H1 (cell line): ENCODE measurements around the gene VDR. TPM values are rescaled to one million over a fixed set of nuclear protein-coding genes. Genes with fewer than 3 reads are reported as not detected.

ENCODE experiments used
- BCL11A ChIP-seq, 2 experiments: IDR thresholded peaks; one replicate each; pipeline ENCODE4 v1.6.1; 2011; ENCODE audit warnings: low read depth in 2 of 2, low read length in 2 of 2, mild to moderate bottlenecking in 2 of 2
- CHD2 ChIP-seq: IDR thresholded peaks from 2 replicates; pipeline ENCODE4 v1.6.1; 2012; ENCODE audit warnings: low read length, improper control_type of control experiment
- HDAC2 ChIP-seq, 2 experiments: fragments of 300-600 bp in 1 of 2; sonication (generic) in 1 of 2; IDR thresholded peaks; 2 replicates each; pipeline ENCODE4 v1.6.1; 2011 to 2012; ENCODE audit warnings: low read depth in 2 of 2, low read length in 2 of 2, mild to moderate bottlenecking in 2 of 2, moderate library complexity in 2 of 2, borderline replicate concordance in 1 of 2, inconsistent platforms in 1 of 2
- KDM5A ChIP-seq: fragments of 200-600 bp; IDR thresholded peaks from 2 replicates; pipeline ENCODE4 v1.7.1; 2012; ENCODE audit warnings: mild to moderate bottlenecking, low read length, inconsistent platforms, mixed read lengths
- POLR2AphosphoS5 ChIP-seq: IDR thresholded peaks from 2 replicates; pipeline ENCODE4 v1.6.1; 2011; ENCODE audit warnings: low read depth, low read length
- RFX5 ChIP-seq: IDR thresholded peaks from 2 replicates; pipeline ENCODE4 v1.6.1; 2011; ENCODE audit warnings: low read depth, low read length, improper control_type of control experiment, borderline replicate concordance
- TCF12 ChIP-seq: IDR thresholded peaks from 2 replicates; pipeline ENCODE4 v1.6.1; 2011; ENCODE audit warnings: low read depth, mild to moderate bottlenecking, low read length
- polyA plus RNA-seq, 7 experiments: library from polyadenylated mRNA; depleted of rRNA in 3 of 7; stranded (reverse) in 5 of 7; unstranded in 2 of 7; fragments of >200 nt in 5 of 7; fragments of 200-250 nt in 2 of 7; gene quantifications; 1 replicate in 5 of 7; 2 replicates in 1 of 7; 4 replicates in 1 of 7; pipeline versions ENCODE4 v1.2.1 to v1.2.3, GENCODE V29; 2011 to 2013; ENCODE audit warnings: missing spikeins in 2 of 7, mixed read lengths in 2 of 7
- total RNA-seq: library from RNA; stranded (reverse); fragmentation: NEBNext Ultra II Directional; extraction: Animal tissue kit (Norgen Biotek cat#: 25700); gene quantifications from 2 replicates; pipeline ENCODE4 v1.2.1, GENCODE V29; 2021

Gene VDR
- total and polyA plus RNA-seq, 2 of the 8 experiments (the other 6 are each of a cell fraction or from before 2014, with no cell fraction given) = 0.44 to 0.65 TPM

- TF ChIP-seq KDM5A (no peak), RFX5 (no peak), TCF12 (no peak), BCL11A (IDR thresholded peaks at IDR 0.05; ENCODE audit: low read depth in 2 of 2, low read length in 2 of 2) (no peak), CHD2 (no peak), HDAC2 (IDR thresholded peaks at IDR 0.05; ENCODE audit: borderline replicate concordance in 1 of 2, low read depth in 2 of 2, low read length in 2 of 2) (no peak), POLR2AphosphoS5 (no peak)
These were observed 66.4 kb downstream of the VDR start (continued) for GRCh38 chr12:47838286-47838931.
